Endothelial cell of umbilical vein (primary cell): Measurements from ENCODE around the gene ENPP3.

Experiments
- CTCF ChIP-seq, 2 donors: IDR thresholded peaks; 1 replicate in 1 of 2; 2 replicates in 1 of 2; pipeline ENCODE4 v1.5.1; 2011; ENCODE audit warnings: low read length in 2 of 2, mild to moderate bottlenecking in 2 of 2, moderate library complexity in 2 of 2, control low read depth in 1 of 2, inconsistent platforms in 1 of 2, low read depth in 1 of 2; ENCODE audit not compliant: insufficient read depth in 1 of 2; ENCODE audit errors: extremely low read depth in 1 of 2
- EZH2 ChIP-seq: IDR thresholded peaks from 2 replicates; pipeline ENCODE4 v1.6.1; 2012; ENCODE audit warnings: borderline replicate concordance, low read depth, mild to moderate bottlenecking, moderate library complexity, low read length, inconsistent platforms; ENCODE audit not compliant: severe bottlenecking
- POLR2A ChIP-seq: IDR thresholded peaks from 2 replicates; pipeline ENCODE4 v1.6.1; 2012; ENCODE audit warnings: low read depth, mild to moderate bottlenecking, control low read depth, low read length
- POLR2AphosphoS5 ChIP-seq: IDR thresholded peaks from 2 replicates; pipeline ENCODE4 v1.6.1; 2012; ENCODE audit warnings: low read depth, mild to moderate bottlenecking, control low read depth, low read length, moderate library complexity; ENCODE audit not compliant: insufficient read depth

GRCh38 chr6:131696956-131697355, 59.9 kb downstream of the ENPP3 start:
- TF ChIP-seq CTCF (IDR thresholded peaks at IDR 0.05; ENCODE audit: extremely low read depth in 1 of 2, insufficient read depth in 1 of 2, low read depth in 1 of 2, low read length in 2 of 2) (no peak), POLR2AphosphoS5 (no peak), EZH2 (no peak), POLR2A (no peak)
